GM19025 (cell line): Measurements from ENCODE around the gene STK11IP.

ENCODE experiments used
- ATAC-seq: cut with Tn5 transposase; IDR thresholded peaks from one replicate; pipeline ENCODE4 v1.9.1; 2021; ENCODE audit warnings: mild to moderate bottlenecking, low read depth, moderate library complexity; ENCODE audit not compliant: unreplicated experiment

STK11IP gene

DNA sequence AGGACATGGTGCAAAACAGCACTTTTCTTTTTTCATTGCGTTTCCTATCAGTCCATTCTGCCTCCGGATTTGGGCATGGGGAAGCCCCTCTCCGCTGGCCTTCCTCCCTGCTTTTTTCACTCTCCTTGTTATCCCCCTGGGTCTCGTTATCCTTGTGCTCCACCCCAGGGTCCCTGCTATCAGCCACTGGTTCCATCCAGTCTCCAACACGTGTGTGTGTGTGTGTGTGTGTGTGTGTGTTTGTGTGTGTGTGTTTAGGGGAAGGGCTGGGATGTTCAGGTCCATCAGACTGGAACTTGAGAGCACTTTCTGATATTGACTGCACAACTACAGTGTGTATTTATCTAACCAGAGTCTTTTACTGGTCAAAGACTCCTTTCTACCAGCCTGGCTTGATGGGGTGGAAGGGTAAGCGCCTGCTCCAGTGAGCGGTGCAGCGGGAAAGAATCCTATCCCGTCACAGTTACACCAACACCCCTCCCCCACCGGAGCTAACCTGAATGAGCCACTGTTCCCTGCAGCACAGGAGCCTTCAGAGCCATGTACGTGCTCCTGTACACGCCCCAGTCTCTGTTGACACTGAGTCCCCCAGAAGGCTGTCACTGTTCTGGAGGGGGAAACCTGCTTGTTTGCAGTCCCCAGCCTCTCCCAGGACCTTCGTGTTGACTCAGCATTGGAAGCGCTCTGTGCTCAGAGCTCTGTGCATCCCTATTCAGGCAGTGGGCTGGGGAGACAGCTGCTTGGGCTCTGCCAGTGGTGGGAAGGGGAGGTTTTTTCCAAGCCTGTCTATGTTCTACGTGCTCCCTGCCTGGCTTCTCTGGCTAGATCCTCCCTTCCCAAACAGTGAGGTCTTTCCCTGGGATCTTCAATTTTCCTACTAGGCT lies 20.9 kb upstream of the STK11IP start:
- no peak for ATAC-seq

DNA sequence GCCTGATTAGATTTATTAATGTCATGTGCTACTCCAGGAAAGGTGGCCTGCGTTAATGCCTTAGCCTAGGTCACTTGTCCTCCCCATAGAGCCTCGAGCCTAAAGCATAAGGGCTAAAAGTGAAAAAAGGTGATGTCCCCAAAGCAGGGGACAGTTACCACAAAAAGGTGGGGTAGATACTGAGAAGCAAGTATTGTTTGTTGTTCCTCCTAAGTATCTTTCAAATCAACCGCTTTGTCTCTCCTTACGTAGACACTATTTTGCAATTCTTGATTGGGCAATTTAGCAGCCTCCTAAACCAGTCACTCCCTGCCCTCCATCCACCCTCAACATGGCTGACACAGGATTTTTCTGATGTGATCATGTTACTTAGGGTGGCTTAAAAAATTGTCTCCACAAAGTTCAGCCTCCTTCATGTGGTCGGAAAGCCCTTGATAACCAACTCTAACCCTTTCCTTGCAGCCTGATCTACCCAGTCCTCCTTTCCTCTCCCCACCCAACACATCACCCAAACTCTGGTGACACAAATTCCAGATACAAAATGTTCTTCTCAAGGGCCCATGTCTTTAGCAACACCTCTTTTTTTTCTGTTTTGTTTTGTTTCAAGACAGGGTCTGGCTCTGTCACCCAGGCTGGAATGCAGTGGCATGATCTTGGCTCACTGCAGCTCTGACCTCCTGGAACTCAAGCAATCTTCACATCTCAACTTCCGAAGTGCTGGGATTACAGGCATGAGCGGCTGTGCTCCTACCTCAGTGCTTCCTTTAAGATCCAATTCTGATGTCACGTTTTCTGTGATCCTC lies 18.6 kb upstream of the STK11IP start:
- ATAC-seq = no peak

DNA sequence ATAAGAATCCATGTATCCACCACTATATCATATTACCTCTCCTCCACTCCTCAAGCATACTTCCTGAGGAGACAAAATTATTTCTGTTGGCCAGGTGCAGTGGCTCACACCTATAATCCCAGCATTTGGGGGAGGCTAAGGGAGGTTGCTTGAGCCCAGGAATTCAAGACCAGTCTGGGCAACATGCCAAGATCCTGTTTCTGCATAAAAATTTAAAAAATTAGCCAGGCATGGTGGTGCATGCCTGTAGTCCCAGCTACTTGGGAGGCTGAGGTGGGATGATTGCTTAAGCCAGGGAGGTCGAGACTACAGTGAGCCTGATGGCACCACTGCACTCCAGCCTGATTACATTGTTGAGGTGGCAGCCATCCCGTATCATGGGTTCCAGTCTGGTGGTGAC lies 16.3 kb upstream of the STK11IP start:
- no peak for ATAC-seq

GRCh38 chr2:219591091-219591490 lies 6.6 kb upstream of the STK11IP start:
- ATAC-seq = no peak

DNA sequence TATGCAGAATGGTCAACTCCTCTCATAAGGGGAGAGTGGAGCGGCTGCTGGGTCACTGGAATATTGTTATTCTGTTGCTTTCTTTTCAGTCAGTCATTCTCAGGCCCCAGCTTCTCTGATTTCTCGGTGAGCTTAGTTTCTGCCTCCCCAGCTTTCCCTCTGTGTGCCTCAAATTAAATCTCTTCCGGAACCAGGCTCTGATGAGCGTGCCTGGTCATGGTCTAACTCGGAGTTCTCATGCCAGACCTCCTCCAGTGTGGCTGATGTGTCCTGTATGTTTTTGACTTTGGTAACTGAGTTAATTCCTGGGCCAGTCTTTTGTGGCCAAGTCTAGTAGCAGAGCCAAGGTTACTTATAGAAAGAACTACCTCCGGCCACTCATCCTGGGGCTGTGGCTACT lies 4.9 kb upstream of the STK11IP start:
- no peak for ATAC-seq

GRCh38 chr2:219593154-219593553 lies 4.5 kb upstream of the STK11IP start:
- no peak for ATAC-seq

- ATAC-seq = no peak
Observed at GRCh38 chr2:219595256-219595655, 2.4 kb upstream of the STK11IP start.

DNA sequence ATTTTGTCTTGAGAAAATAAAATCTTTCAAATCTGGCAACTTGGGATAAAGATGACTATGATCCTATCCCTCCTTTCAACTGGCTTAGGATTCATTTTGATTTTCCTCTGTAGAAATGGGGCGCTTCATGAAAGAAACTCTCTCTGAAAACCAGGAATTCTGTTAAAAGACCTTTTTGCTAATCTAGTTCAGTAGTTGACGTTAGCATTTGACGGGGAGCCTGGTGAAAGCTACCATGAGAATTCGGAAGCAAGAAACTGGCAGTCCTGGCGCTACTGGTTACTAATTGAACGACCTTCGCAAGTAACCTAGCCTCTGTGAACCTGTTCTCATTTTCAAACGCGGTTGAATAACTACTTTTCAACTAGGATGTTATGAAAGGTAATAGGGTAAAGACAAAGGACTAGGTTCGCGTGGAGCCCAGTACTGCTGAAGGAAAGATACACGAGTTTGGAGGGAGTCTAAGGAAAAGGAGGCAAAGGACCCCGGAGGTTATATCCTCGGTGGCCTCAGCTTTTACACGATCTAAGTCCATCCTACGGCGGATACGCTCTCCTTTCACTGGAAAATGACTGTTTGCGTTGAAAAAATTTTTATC lies 604 bp upstream of the STK11IP start:
- ATAC-seq = no peak

GRCh38 chr2:219598308-219599078 lies 836 bp downstream of the STK11IP start:
- ATAC-seq = no peak

DNA sequence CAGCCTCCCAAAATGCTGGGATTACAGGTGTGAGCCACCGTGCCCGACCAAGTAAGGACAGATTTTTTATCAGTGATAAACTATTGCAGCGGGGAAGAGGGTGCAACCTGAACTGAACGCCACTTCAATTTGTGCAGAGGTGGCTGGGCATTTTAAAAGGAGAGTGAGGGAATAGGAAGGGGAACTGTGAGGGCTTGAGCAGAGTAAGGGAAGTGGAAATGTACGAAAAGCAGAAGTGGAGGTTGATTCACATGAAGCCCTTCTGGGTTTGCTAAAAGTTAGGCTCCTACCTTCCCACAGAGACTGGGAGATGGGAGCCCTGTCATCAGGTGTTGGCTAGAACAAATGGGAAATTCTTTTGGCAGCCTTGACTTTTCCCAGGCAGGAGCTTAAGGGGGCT lies 6.1 kb downstream of the STK11IP start:
- ATAC-seq = no peak

GRCh38 chr2:219605607-219605954 lies 7.9 kb downstream of the STK11IP start:
- no peak for ATAC-seq

- no peak for ATAC-seq
Observed at GRCh38 chr2:219607931-219608330, 10.3 kb downstream of the STK11IP start.

DNA sequence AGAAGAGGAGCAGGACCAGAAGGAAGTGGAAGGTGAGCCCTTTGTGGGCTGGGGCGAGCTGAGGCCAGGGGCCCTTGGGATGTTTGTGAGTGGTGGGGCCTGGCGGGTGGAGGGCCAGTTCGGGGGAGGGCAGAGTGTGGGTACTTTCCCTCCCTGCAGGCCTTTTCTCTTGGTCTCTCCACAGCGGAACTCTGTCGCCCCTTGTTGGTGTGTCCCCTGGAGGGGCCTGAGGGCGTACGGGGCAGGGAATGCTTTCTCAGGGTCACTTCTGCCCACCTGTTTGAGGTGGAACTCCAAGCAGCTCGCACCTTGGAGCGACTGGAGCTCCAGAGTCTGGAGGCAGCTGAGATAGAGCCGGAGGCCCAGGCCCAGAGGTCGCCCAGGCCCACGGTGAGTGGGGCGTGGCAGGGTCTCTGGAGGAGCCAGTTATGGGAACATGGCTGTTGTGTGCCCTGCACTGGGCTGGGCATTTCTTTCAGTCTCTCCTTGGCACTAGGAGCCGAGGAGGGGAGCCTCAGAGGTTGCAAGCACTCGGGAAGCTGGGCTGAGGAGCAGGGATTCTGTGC lies 10.8 kb downstream of the STK11IP start:
- ATAC-seq = no peak

- no peak for ATAC-seq
Observed at GRCh38 chr2:219609149-219609750, 11.6 kb downstream of the STK11IP start.

GRCh38 chr2:219611306-219611705 lies 13.6 kb downstream of the STK11IP start:
- no peak for ATAC-seq

GRCh38 chr2:219611866-219612576 lies 14.4 kb downstream of the STK11IP start:
- ATAC-seq = no peak

- ATAC-seq = no peak
Observed at GRCh38 chr2:219612577-219613286, 15.1 kb downstream of the STK11IP start.

- no peak for ATAC-seq
Observed at GRCh38 chr2:219613461-219614070, 15.9 kb downstream of the STK11IP start.
